Motor neuron (in vitro differentiated cells): ENCODE results near the gene PAK6. TPM values are rescaled to one million over a fixed set of nuclear protein-coding genes. Genes with fewer than 3 reads are reported as not detected.

Experiments
- ATAC-seq, 8 experiments: fragments of 200-7000 bp; cut with Tn5 transposase; replicated peaks in 6 of 8; 2 replicates each; pipeline ENCODE4 v1.8.0; 2021; ENCODE audit warnings: mild to moderate bottlenecking in 8 of 8, moderate library complexity in 8 of 8
- H3K27ac ChIP-seq, 2 donors: fragments of 250-450 bp; sonication (Bioruptor Pico); 2 replicates each; pipeline ENCODE4 v1.9.0; 2021; ENCODE audit warnings: antibody characterized with exemption in 2 of 2, mild to moderate bottlenecking in 2 of 2, moderate library complexity in 1 of 2
- H3K4me1 ChIP-seq, 2 donors: fragments of 250-450 bp; sonication (Bioruptor Pico); replicated peaks in 1 of 2; 2 replicates each; pipeline ENCODE4 v1.6.1; 2021; ENCODE audit warnings: antibody characterized with exemption in 2 of 2, mild to moderate bottlenecking in 2 of 2, moderate library complexity in 1 of 2
- H3K4me3 ChIP-seq, 5 donors: fragments of 250-450 bp; sonication (Bioruptor Pico); 2 replicates each; pipeline ENCODE4 v1.9.0; 2021; ENCODE audit warnings: antibody characterized with exemption in 5 of 5, mild to moderate bottlenecking in 5 of 5, moderate library complexity in 4 of 5
- WGBS, 10 experiments: fragments of 450-650 bp; shearing (Covaris generic); methylation state at CpG; one replicate each; pipeline ENCODE4 v1.0.0; 2022; 5-methylcytosine and 5-hydroxymethylcytosine counted together
- in situ Hi-C, 9 experiments: fragments of 400-800 bp; cut with MboI; loops; one replicate each; pipeline ENCODE4 v1.15.0; 2021; ENCODE audit warnings: low sequenced_read_pairs in 9 of 9, low pct_unique_long_range_greater_than_20kb in 2 of 9; ENCODE audit not compliant: unreplicated experiment in 9 of 9
- total RNA-seq, 8 experiments: library from RNA; unstranded; fragments of 300-600 nt; gene quantifications; 2 replicates each; pipeline versions ENCODE4 v1.2.3 to v1.2.4, GENCODE V29; 2022

PAK6 gene
- total RNA-seq, 8 experiments from 2014 or later: 0.56 to 13.1 (median 2.3) TPM

- in situ Hi-C loops: no loop called here
- Histone ChIP-seq H3K4me1 (peaks cover 24 to 35% of the 10 kb centered on the region in 2 donors), H3K27ac (no peak overlapping the region), H3K4me3 (no peak overlapping the region)
- 0 to 20% (median 0%) methylated on average over 1 of the region's 1 CpG; no CpG with 5 or more reads in 7 of the 10 experiments for WGBS, 10 experiments
- ATAC-seq: peak; percentile 15 to 55 (median 36)
These were observed 46.7 kb downstream of the PAK6 start for GRCh38 chr15:40285554-40286011.

DNA sequence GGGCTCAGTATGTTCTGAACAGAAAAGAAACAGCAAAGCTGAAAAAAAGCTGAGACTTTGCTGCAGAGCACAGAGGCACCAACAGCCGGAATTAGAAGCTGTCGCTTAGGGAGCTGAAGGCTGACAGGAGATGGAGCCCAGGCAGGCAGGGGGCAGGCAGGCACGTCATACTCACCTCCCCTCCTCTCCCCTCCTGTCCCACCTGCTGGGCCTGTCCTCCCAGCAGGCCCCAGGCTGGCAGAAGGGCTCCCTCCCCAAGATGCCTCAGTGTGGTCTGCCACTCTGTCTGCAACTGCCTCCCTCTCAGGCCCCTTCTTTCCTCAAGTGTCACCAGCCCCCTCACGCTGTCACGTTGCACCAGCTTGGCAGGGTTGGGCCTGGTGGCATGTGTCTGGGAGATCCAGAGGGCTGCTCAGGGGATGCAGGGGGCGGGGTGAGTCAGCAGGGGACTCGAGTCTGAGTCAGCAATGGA, 47.2 kb downstream of the PAK6 start:
- no peak overlapping the region for H3K4me3 ChIP-seq
- WGBS, 10 experiments: 67 to 87% (median 74%) methylated on average over 2 to 3 of the region's 7 CpGs; no CpG with 5 or more reads in 7 of the 10 experiments
- in situ Hi-C loops: no loop called here
- ATAC-seq: peak in 4 of 8 experiments; percentile 1 to 15 (median 6)
- no peak overlapping the region for H3K27ac ChIP-seq
- H3K4me1 ChIP-seq: peaks cover 28 to 37% of the 10 kb centered on the region in 2 donors

DNA sequence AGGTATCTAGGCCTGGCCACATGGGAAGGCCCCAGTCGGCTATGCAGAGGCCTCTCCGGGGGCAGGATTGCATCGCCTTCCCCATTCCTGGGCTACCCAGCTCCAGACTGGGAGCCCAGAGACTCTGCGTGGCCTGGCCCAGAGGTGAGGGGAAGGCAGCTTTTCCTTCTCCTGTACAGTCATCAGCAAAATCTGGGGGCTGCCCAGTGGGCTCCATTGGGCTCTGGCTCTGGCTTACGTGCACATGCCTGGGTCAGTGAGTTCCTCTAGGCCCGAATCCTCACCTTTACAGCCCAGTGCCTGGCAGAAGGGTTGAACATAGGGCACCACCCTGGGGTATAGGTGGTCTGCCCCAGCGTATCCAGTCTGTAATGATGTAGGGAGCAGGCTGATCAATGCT, 47.9 kb downstream of the PAK6 start:
- no peak overlapping the region for H3K4me3 ChIP-seq
- H3K27ac ChIP-seq: no peak overlapping the region
- no peak for ATAC-seq
- in situ Hi-C loops: no loop called here
- WGBS, 10 experiments: 100% methylated on average over 1 of the region's 7 CpGs; no CpG with 5 or more reads in 9 of the 10 experiments
- H3K4me1 ChIP-seq: peaks cover 35 to 39% of the 10 kb centered on the region in 2 donors

DNA sequence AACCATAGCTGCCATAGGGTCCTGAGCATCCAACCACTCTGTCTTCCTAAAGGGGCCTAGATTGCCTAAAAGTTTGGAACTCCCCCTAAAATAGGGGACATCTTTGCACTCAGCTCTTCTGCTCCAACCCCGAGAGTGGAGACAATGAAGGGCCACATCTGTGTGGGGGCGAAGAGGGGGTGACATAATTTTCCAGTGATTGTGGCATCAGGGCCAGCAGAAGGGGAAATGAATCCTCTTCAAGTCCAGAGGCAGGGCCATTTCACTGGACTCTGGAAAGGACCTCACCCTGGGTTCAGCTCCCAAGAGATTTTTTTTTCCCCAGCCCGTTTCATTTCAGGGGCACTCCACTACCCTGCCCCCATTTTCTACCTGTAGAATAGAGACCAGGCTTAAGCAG, 48.6 kb downstream of the PAK6 start:
- Histone ChIP-seq H3K4me3 (no peak overlapping the region), H3K27ac (no peak overlapping the region), H3K4me1 (peaks cover 36 to 46% of the 10 kb centered on the region in 2 donors)
- WGBS, 10 experiments: 60 to 100% (median 80%) methylated on average over 1 to 3 of the region's 3 CpGs; no CpG with 5 or more reads in 2 of the 10 experiments
- ATAC-seq: no peak
- in situ Hi-C loops: no loop called here

DNA sequence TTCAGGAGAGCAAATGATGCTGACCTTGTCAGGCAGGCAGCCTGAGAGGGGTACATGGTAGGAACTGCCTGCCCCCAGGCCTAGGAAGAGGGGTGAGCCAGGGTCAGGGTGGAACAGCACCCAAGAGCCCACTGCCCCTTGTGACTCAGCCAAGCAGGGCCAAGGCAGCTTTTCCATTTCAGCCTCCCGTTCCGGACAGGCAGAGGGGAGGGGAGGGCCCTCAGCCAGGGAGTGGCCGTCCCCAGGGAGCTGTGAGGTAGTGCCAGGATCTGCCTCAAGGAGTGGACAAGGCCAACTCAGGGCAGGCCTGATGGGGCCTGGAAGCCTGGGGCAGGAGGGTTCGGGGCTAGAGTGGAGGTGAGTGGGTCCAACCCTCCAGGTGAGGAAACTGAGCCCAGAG, 49.1 kb downstream of the PAK6 start:
- WGBS, 10 experiments: 37 to 100% (median 80%) methylated on average over 1 to 2 of the region's 4 CpGs; no CpG with 5 or more reads in 5 of the 10 experiments
- in situ Hi-C loops: no loop called here
- peak in 2 of 8 experiments; percentile 7 to 13 for ATAC-seq
- H3K27ac ChIP-seq: no peak overlapping the region
- no peak overlapping the region for H3K4me3 ChIP-seq
- H3K4me1 ChIP-seq: peaks cover 39 to 50% of the 10 kb centered on the region in 2 donors

DNA sequence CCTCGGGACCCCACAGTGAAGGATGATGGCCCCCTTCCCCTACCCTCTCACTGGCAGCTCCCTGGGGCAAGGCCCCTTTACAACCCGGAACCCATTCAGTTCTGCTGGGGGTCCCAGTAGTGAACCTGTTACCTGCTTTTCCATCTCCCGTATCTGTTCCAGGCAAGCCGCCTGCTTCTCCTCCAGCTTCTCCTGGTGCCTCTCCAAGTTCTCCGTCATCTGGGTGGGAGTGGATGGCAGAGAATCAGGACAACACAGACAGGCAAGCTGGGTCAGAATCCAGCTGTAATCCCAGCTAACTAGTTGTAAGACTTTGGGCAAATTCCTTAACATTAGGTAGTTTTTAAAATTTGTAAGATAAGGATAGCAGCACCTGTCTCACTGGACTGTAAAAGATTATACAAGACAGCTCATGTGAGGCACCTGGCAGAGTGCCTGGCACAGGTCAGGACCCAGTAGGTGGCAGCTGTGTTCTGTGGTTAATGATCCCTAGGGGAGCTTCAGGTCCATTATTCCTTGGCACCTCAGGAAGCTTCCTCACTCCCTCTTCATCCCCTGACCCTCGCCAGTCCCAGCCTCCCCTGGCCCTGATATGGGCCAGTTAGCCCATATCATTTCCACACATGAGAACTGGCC, 50.4 kb downstream of the PAK6 start:
- in situ Hi-C loops: no loop called here
- Histone ChIP-seq H3K27ac (no peak overlapping the region), H3K4me3 (no peak overlapping the region), H3K4me1 (peaks cover 51 to 61% of the 10 kb centered on the region in 2 donors)
- 80 to 100% (median 100%) methylated on average over 1 to 4 of the region's 6 CpGs; no CpG with 5 or more reads in 3 of the 10 experiments for WGBS, 10 experiments
- no peak for ATAC-seq

DNA sequence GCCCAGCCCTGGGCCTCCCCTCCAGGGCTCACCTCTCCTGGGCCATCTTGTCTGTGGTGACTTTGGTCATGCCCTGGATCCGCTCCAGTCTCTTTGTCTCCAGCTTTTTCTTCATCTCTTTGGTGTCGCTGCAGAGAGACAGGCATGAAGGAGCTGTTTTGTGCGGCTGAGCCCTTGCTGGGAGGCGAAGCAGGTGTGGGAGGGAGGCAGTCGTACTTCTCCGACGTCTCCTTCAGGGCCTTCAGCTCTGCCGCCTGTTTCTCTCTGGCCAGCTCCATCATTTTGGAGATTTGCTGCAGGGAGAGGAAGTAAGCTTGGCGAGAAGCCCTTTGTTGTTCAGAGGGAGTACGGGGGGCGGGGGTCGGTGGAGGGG, 51.7 kb downstream of the PAK6 start:
- Histone ChIP-seq H3K27ac (no peak overlapping the region), H3K4me3 (no peak overlapping the region), H3K4me1 (peaks cover 49 to 61% of the 10 kb centered on the region in 2 donors)
- 55 to 100% methylated on average over 1 to 5 of the region's 12 CpGs; no CpG with 5 or more reads in 8 of the 10 experiments for WGBS, 10 experiments
- in situ Hi-C loops: no loop called here
- ATAC-seq: no peak

DNA sequence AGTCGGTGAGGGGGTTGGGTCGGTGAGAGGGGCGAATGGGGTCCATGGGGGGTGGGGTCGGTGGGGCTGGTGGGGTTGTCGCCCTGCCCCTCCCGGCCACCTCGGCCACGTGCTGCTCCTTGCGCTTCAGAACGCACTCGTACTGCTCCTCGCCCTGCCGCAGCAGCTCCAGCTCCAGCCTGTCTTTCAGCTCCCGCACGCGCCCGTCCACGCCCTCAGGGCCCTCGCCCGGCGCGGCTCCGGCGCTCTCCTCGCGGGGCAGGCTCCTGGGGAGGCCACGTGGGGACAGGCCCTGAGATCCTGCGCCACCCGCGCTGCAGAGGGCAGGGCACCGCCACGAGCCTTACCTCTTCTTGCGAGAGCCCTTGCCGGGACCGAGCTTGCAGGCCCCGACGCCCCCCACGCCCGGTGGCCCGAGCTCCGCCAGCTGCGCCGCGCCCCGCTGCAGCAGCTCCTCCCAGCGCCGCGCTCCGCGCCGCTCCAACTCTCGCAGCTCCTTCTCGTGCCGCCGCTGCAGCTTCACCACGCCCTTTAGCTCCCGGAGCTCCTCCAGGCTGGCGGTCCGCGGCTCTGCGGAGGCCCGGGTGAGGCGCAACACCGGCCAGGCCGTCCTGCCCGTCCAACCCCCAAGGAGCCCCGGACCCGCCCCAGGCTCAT, 52.2 kb downstream of the PAK6 start:
- peak overlapping the region in 1 of 2 donors; percentile 2 for H3K27ac ChIP-seq
- in situ Hi-C loops: no loop called here
- ATAC-seq: peak; percentile 68 to 97 (median 76)
- peak overlapping the region in 4 of 5 donors; percentile 1 to 17 (median 12) for H3K4me3 ChIP-seq
- no CpG with 5 or more reads among the region's 68 CpGs for WGBS, 10 experiments
- peaks cover 44 to 61% of the 10 kb centered on the region in 2 donors for H3K4me1 ChIP-seq

GRCh38 chr15:40292246-40292645, 53.4 kb downstream of the PAK6 start:
- Histone ChIP-seq H3K27ac (no peak overlapping the region), H3K4me1 (peaks cover 36 to 58% of the 10 kb centered on the region in 2 donors), H3K4me3 (no peak overlapping the region)
- in situ Hi-C loops: no loop called here
- 100% methylated on average over 1 of the region's 3 CpGs; no CpG with 5 or more reads in 9 of the 10 experiments for WGBS, 10 experiments
- ATAC-seq: no peak

- peak overlapping the region in 1 of 2 donors; percentile 57 for H3K27ac ChIP-seq
These were observed 54.1 kb downstream of the PAK6 start for GRCh38 chr15:40293006-40293405.

DNA sequence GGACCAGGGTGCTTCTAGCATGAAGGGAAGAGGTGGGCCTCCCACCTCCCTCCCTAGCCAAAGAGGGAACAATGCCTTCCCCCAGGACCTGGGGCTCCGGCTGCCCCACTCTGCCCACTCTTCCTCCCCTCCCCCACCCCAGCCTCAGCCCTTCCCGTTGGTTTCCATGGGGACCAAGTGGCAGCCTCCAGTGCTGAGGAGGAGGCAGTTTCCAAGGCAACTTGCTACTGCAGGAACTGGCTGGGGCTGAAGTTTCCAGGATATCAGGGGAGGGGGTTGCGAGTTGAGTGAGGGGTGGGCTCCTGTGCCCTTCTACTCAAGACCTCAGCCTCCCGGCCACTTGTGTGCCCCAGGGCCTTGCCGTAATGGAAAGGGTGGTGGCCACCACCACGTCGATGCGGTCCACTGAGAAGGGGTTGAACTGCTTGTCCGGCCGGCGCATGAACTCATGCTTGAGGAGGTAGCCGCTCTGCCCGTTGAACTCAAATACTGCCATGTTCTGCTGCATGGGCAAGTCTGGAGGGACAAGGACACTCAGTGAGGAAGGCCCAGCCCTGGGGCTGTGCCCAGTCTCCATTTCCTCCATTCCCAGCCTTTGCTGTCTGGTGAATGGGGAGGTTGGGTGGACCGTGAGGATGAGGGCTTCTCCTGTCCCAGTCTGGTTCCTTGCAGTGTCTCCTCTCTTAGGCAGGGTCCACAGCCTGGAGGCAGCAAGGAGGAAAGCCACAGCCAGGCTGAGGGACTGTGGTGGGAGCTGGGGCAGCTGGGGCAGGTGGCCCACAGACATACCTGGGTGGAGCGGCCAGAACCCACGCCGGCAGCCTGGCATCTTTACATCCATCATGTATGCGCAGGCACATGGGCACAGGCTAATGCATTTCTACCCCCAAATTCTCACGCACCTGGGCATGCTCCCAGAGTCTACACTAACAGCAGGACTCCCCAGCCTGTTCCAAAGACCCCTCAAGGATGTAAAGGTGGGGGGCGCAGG, 55.3 kb downstream of the PAK6 start:
- WGBS, 10 experiments: 60 to 100% (median 78%) methylated on average over 1 to 11 of the region's 20 CpGs; no CpG with 5 or more reads in 4 of the 10 experiments
- in situ Hi-C loops: no loop called here
- peaks cover 36 to 54% of the 10 kb centered on the region in 2 donors for H3K4me1 ChIP-seq
- H3K4me3 ChIP-seq: no peak overlapping the region
- peak overlapping the region in 1 of 2 donors; percentile 57 for H3K27ac ChIP-seq
- ATAC-seq: peak in 5 of 8 experiments; percentile 63 to 71 (median 67)

More at GRCh38 chr15:40293006-40293405, 54.1 kb downstream of the PAK6 start:
- H3K4me1 ChIP-seq: peaks cover 36 to 56% of the 10 kb centered on the region in 2 donors
- in situ Hi-C loops: no loop called here
- no peak for ATAC-seq
- no peak overlapping the region for H3K4me3 ChIP-seq

DNA sequence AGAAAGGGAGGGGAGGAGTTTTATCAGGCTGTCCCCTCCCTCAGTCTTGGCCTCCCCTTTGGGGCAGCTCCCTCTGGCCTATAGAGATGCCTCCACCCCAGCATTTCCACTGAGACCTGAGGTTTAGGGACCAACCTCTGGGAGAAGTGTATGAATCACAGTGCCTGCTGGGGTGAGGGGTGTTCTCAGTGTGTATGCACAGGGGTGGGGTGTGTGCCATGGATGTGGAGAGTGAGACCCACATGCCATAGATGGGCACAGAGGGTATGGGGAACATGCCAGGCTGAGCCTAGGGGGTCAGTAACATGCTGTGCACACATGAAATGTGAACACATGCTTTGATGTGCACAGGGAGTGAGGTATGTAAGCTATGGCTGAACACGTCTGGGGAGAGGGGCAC, 56.4 kb downstream of the PAK6 start:
- no peak overlapping the region for H3K27ac ChIP-seq
- no peak overlapping the region for H3K4me3 ChIP-seq
- H3K4me1 ChIP-seq: peaks cover 36 to 52% of the 10 kb centered on the region in 2 donors
- no peak for ATAC-seq
- in situ Hi-C loops: no loop called here
- 100% methylated on average over 1 of the region's 1 CpG; no CpG with 5 or more reads in 9 of the 10 experiments for WGBS, 10 experiments
